SK-N-SH treated with all-trans-retinoic acid at 6 μM for 48 hours (cell line): Measurements from ENCODE around the gene RND2.
"Not testable (repeated sequence)": the region's sequence is repeated elsewhere in the genome, so short reads cannot be mapped to it uniquely, and the experiment has no call there.

Experiments used
- ATAC-seq: fragments of 200-7000 bp; cut with Tn5 transposase; 3 replicates; pipeline ENCODE4 v1.9.1; 2020; ENCODE audit warnings: mild to moderate bottlenecking, moderate library complexity
- CSDC2 ChIP-seq: fragments of 250-450 bp; sonication (Bioruptor Pico); IDR thresholded peaks from 2 replicates; pipeline ENCODE4 v1.5.0; 2020; ENCODE audit warnings: mild to moderate bottlenecking, moderate library complexity
- ESRRG ChIP-seq: fragments of 250-450 bp; sonication (Bioruptor Pico); IDR thresholded peaks from 2 replicates; pipeline ENCODE4 v1.6.1; 2021; ENCODE audit warnings: mild to moderate bottlenecking
- GLIS3 ChIP-seq: fragments of 250-450 bp; sonication (Bioruptor Pico); IDR thresholded peaks from 2 replicates; pipeline ENCODE4 v1.5.0; 2020; ENCODE audit warnings: mild to moderate bottlenecking, moderate library complexity
- ISL1 ChIP-seq: fragments of 250-450 bp; sonication (Bioruptor Pico); IDR thresholded peaks from 2 replicates; pipeline ENCODE4 v2.1.2; 2022; ENCODE audit warnings: mild to moderate bottlenecking, moderate library complexity
- OSR1 ChIP-seq: fragments of 250-450 bp; sonication (Bioruptor Pico); IDR thresholded peaks from 2 replicates; pipeline ENCODE4 v1.8.0; 2022; ENCODE audit warnings: moderate library complexity, mild to moderate bottlenecking, inconsistent platforms
- PPARA ChIP-seq: fragments of 250-450 bp; sonication (Bioruptor Pico); IDR thresholded peaks from 2 replicates; pipeline ENCODE4 v1.5.0; 2020; ENCODE audit warnings: mild to moderate bottlenecking, borderline replicate concordance
- RARB ChIP-seq: fragments of 250-450 bp; sonication (Bioruptor Pico); IDR thresholded peaks from 2 replicates; pipeline ENCODE4 v1.8.0; 2021; ENCODE audit warnings: mild to moderate bottlenecking, moderate library complexity
- SNAI2 ChIP-seq: fragments of 250-450 bp; sonication (Bioruptor Pico); IDR thresholded peaks from 2 replicates; pipeline ENCODE4 v1.5.0; 2020; ENCODE audit warnings: mild to moderate bottlenecking, moderate library complexity
- TCF4 ChIP-seq: fragments of 250-450 bp; sonication (Bioruptor Pico); IDR thresholded peaks from 2 replicates; pipeline ENCODE4 v1.8.0; 2021; ENCODE audit warnings: mild to moderate bottlenecking, moderate library complexity, borderline replicate concordance
- TSHZ2 ChIP-seq: fragments of 250-450 bp; sonication (Bioruptor Pico); IDR thresholded peaks from 2 replicates; pipeline ENCODE4 v1.5.0; 2020; ENCODE audit warnings: mild to moderate bottlenecking, moderate library complexity
- ZFP3 ChIP-seq: fragments of 250-450 bp; sonication (Bioruptor Pico); IDR thresholded peaks from 2 replicates; pipeline ENCODE4 v1.5.0; 2020; ENCODE audit warnings: mild to moderate bottlenecking, moderate library complexity
- ZFP30 ChIP-seq: fragments of 450-650 bp; formaldehyde crosslinking; IDR thresholded peaks from 2 replicates; pipeline ENCODE4 v1.5.0; 2022; ENCODE audit warnings: mild to moderate bottlenecking, moderate library complexity
- ZNF565 ChIP-seq: fragments of 450-650 bp; formaldehyde crosslinking; conservative IDR thresholded peaks from 2 replicates; pipeline ENCODE4 v1.5.0; 2020; ENCODE audit warnings: low read depth, mild to moderate bottlenecking, moderate library complexity
- ZNF8 ChIP-seq: fragments of 450-650 bp; formaldehyde crosslinking; IDR thresholded peaks from 2 replicates; pipeline ENCODE4 v1.5.0; 2020; ENCODE audit warnings: mild to moderate bottlenecking, moderate library complexity
- TF ChIP-seq, protein P1 (sequence below): fragments of 250-450 bp; sonication (Bioruptor Pico); IDR thresholded peaks from 2 replicates; pipeline ENCODE4 v1.5.1; 2021; ENCODE audit warnings: mild to moderate bottlenecking, moderate library complexity
- TF ChIP-seq, protein P2 (sequence below): fragments of 250-450 bp; sonication (Bioruptor Pico); IDR thresholded peaks from 2 replicates; pipeline ENCODE4 v1.8.0; 2020; ENCODE audit warnings: mild to moderate bottlenecking, moderate library complexity, borderline replicate concordance

The RND2 gene

DNA sequence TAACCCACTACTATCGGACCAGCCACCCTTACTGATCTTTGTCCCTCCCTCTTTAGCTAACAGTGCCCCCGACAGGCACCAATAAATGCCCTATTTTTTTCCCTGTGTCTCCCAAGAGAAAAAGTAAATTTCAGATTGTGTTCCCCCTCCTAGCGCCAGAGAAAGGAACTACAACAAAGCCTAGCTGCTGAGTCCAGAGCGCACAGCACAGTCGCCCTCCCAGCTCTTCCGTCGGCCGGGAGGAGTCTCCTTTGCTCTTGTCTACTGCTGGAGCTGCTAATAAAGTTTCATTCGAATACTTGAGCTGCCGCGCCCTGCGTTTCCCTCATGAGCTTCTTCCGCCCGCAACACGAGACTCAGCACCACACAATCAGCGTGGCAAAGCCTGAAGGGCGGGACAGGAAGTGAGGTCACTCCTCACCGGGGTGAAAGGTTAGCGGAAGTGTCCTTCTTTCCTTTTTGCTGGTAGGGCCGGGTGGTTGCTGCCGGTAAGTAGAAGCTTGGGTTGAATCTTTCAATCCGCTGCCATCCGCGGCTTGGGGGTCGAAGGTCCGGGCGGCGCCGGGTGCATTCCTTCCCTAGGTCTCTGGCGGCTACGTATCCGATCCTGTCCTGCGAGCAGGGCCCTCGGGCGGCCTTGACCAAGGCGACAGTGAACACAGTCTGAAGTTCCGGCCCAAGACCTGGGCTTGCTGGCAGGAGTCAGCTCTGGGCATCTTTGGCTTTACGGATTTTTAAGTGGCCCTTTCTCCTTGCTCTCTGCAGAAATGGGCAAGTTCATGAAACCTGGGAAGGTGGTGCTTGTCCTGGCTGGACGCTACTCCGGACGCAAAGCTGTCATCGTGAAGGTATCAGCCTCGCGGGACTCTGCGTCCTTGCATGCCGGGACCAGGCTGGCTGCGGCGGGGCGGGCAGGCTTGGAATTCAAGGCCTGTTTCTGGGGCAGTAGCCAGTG lies 26.8 kb upstream of the RND2 start, which contains the start of gene RPL27:
Gene RPL27 (plus strand): TSS at position 436 of the 955 bp plus-strand sequence. CDS start 332 bp downstream, at position 768.
- TF ChIP-seq ZFP3 (CRISPR knock-in tag) (0 out of 2 replicates have a peak, but pooled peaks have one; percentile 43), TSHZ2 (CRISPR knock-in tag) (no peak), RARB (CRISPR knock-in tag) (no peak)
- TF ChIP-seq, all 23 proteins: peak for 1
- ATAC-seq = peak; percentile 96

- no peak for TF ChIP-seq RARB (CRISPR knock-in tag)
Measured at GRCh38 chr17:42999003-42999525, 26.0 kb upstream of the RND2 start.

DNA sequence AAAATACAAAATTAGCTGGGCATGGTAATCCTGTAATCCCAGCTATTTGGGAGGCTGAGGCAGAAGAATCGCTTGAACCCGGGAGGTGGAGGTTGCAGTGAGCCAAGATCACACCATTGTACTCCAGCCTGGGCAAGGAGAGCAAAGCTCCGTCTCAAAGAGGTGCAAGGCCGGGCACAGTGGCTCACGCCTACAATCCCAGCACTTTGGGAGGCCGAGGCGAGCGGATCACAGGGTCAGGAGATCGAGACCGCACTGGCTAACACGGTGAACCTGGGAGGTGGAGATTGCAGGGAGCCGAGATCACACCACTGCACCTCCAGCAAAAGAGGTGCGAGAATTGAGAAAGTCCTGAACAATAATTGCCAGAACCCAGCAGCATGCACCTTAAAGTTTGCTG lies 24.1 kb upstream of the RND2 start:
- ATAC-seq = not testable (repeated sequence)

More at GRCh38 chr17:42999003-42999525, 26.0 kb upstream of the RND2 start:
- ATAC-seq = no peak

GRCh38 chr17:43003542-43004172 lies 21.4 kb upstream of the RND2 start:
- ATAC-seq = peak; percentile 23
- TF ChIP-seq ZFP3 (CRISPR knock-in tag) (no peak), CSDC2 (CRISPR knock-in tag) (no peak), ZNF565 (no peak), ISL1 (CRISPR knock-in tag) (no peak)
- TF ChIP-seq, protein P1, sequence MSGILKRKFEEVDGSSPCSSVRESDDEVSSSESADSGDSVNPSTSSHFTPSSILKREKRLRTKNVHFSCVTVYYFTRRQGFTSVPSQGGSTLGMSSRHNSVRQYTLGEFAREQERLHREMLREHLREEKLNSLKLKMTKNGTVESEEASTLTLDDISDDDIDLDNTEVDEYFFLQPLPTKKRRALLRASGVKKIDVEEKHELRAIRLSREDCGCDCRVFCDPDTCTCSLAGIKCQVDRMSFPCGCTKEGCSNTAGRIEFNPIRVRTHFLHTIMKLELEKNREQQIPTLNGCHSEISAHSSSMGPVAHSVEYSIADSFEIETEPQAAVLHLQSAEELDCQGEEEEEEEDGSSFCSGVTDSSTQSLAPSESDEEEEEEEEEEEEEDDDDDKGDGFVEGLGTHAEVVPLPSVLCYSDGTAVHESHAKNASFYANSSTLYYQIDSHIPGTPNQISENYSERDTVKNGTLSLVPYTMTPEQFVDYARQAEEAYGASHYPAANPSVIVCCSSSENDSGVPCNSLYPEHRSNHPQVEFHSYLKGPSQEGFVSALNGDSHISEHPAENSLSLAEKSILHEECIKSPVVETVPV (CRISPR knock-in tag) = no peak

- ATAC-seq = peak; percentile 82
- TF ChIP-seq OSR1 (no peak), CSDC2 (CRISPR knock-in tag) (no peak), ZFP3 (CRISPR knock-in tag) (no peak), RARB (CRISPR knock-in tag) (no peak)
Measured at GRCh38 chr17:43006639-43007551, 18.1 kb upstream of the RND2 start, which contains the start of gene IFI35. Gene IFI35, plus strand, starts transcription at chr17:43006784. Its CDS starts 164 bp downstream, at chr17:43006948.

DNA sequence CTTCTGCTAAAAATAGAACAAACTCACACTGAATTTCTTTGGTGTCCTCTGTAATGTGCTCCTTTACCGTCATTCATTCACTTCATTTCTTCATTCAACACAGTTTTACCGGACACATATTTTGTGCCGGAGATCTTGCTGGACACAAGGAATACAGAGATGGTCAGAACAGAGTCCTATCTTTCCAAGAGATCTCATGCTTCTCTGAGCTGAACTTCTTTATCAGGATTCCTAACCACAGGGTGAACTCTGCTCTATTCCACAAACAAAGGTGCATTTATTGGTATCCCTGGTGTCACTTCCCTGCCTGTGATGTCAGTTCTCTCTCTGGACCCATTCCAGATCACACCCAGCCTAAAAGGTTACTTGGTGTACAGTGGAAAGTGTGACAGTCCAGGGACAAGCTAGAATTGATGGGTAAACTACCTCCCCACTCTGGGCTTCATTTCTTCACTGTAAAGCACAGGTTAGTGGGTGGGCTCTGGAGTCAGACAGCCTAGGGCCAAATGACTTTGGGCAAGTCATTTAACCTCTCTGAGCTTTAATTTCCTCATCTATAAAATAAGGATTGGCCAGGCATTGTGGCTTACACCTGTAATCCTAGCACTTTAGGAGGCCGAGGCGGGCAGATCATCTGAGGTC lies 14.2 kb upstream of the RND2 start:
- ATAC-seq = no peak
- TF ChIP-seq TCF4 (CRISPR knock-in tag) (no peak), ZFP30 (CRISPR knock-in tag) (no peak), RARB (CRISPR knock-in tag) (no peak), TSHZ2 (CRISPR knock-in tag) (no peak), ZNF8 (no peak), ESRRG (no peak), SNAI2 (CRISPR knock-in tag) (no peak), PPARA (CRISPR knock-in tag) (no peak), GLIS3 (no peak), CSDC2 (CRISPR knock-in tag) (no peak)
- TF ChIP-seq, protein P1 (CRISPR knock-in tag) = no peak
- TF ChIP-seq, protein P2, sequence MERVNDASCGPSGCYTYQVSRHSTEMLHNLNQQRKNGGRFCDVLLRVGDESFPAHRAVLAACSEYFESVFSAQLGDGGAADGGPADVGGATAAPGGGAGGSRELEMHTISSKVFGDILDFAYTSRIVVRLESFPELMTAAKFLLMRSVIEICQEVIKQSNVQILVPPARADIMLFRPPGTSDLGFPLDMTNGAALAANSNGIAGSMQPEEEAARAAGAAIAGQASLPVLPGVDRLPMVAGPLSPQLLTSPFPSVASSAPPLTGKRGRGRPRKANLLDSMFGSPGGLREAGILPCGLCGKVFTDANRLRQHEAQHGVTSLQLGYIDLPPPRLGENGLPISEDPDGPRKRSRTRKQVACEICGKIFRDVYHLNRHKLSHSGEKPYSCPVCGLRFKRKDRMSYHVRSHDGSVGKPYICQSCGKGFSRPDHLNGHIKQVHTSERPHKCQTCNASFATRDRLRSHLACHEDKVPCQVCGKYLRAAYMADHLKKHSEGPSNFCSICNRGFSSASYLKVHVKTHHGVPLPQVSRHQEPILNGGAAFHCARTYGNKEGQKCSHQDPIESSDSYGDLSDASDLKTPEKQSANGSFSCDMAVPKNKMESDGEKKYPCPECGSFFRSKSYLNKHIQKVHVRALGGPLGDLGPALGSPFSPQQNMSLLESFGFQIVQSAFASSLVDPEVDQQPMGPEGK (CRISPR knock-in tag) = no peak
